Effector memory CD8-positive, alpha-beta T cell (primary cell): ENCODE data around the gene TCF15.
"Not testable (repeated sequence)": the region's sequence is repeated elsewhere in the genome, so short reads cannot be mapped to it uniquely, and the experiment has no call there.

Experiments used
- ATAC-seq: fragments of 150-1000 bp; cut with Tn5 transposase; replicated peaks from 2 replicates; pipeline ENCODE4 v1.10.0; 2021; ENCODE audit warnings: mild to moderate bottlenecking, moderate library complexity
- DNase-seq, 3 experiments: peaks; one replicate each; pipeline ENCODE4 v3.0.0; 2021
- H3K27ac Mint-ChIP-seq, 2 donors: one replicate each; pipeline ENCODE4 v1.8.0; 2022; ENCODE audit warnings: mild to moderate bottlenecking in 2 of 2, mixed read lengths in 2 of 2, moderate library complexity in 2 of 2
- H3K27me3 Mint-ChIP-seq, 2 donors: one replicate each; pipeline ENCODE4 v1.8.0; 2022; ENCODE audit warnings: mixed read lengths in 2 of 2
- H3K36me3 Mint-ChIP-seq: one replicate; pipeline ENCODE4 v1.8.0; 2022; ENCODE audit warnings: mild to moderate bottlenecking, moderate library complexity, mixed read lengths; ENCODE audit not compliant: insufficient read depth
- H3K4me1 Mint-ChIP-seq, 2 donors: one replicate each; pipeline ENCODE4 v1.8.0; 2022; ENCODE audit warnings: low read depth in 2 of 2, mixed read lengths in 2 of 2
- H3K4me3 Mint-ChIP-seq, 2 donors: one replicate each; pipeline ENCODE4 v1.8.0; 2022; ENCODE audit warnings: mild to moderate bottlenecking in 2 of 2, mixed read lengths in 2 of 2, moderate library complexity in 2 of 2
- H3K9me3 Mint-ChIP-seq, 2 donors: one replicate each; pipeline ENCODE4 v1.8.0; 2022; ENCODE audit warnings: mixed read lengths in 2 of 2

Gene TCF15

GRCh38 chr20:647479-648019, 37.4 kb upstream of the TCF15 start:
- peaks cover 8 to 15% of the 10 kb centered on the region in 2 donors for H3K27me3 Mint-ChIP-seq
- peaks cover 33 to 38% of the 10 kb centered on the region in 2 donors for H3K4me1 Mint-ChIP-seq
- ATAC-seq (no peak), DNase-seq (no peak)
- peaks cover 8% of the 10 kb centered on the region for H3K36me3 Mint-ChIP-seq
- H3K4me3 Mint-ChIP-seq: no peak overlapping the region
- no peak overlapping the region for H3K27ac Mint-ChIP-seq
- H3K9me3 Mint-ChIP-seq: no peaks in the 10 kb centered on the region

- no peak for ATAC-seq
- Mint-ChIP-seq H3K4me3 (no peak overlapping the region), H3K27me3 (peaks cover 8 to 15% of the 10 kb centered on the region in 2 donors), H3K9me3 (no peaks in the 10 kb centered on the region), H3K27ac (no peak overlapping the region), H3K36me3 (peaks cover 6% of the 10 kb centered on the region), H3K4me1 (peaks cover 27 to 31% of the 10 kb centered on the region in 2 donors)
- no peak for DNase-seq
Measured at GRCh38 chr20:646868-647233, 36.7 kb upstream of the TCF15 start.

- Mint-ChIP-seq H3K4me1 (peaks cover 25% of the 10 kb centered on the region in 2 donors), H3K9me3 (no peaks in the 10 kb centered on the region), H3K27me3 (peaks cover 10 to 15% of the 10 kb centered on the region in 2 donors), H3K27ac (no peak overlapping the region), H3K36me3 (peaks cover 3% of the 10 kb centered on the region), H3K4me3 (no peak overlapping the region)
- ATAC-seq (no peak), DNase-seq (no peak)
Measured at GRCh38 chr20:646107-646867, 36.2 kb upstream of the TCF15 start.

- no peak overlapping the region for H3K27ac Mint-ChIP-seq
- H3K9me3 Mint-ChIP-seq: no peaks in the 10 kb centered on the region
- peaks cover 17 to 22% of the 10 kb centered on the region in 2 donors for H3K4me1 Mint-ChIP-seq
- H3K36me3 Mint-ChIP-seq: peaks cover 3% of the 10 kb centered on the region
- ATAC-seq: peak; percentile 79
- peaks cover 12 to 15% of the 10 kb centered on the region in 2 donors for H3K27me3 Mint-ChIP-seq
- H3K4me3 Mint-ChIP-seq: no peak overlapping the region
- peak; percentile 57 to 66 (median 65) for DNase-seq
Measured at GRCh38 chr20:645318-646106, 35.4 kb upstream of the TCF15 start.

- peaks cover 12 to 15% of the 10 kb centered on the region in 2 donors for H3K27me3 Mint-ChIP-seq
- no peak for ATAC-seq
- no peak overlapping the region for H3K4me3 Mint-ChIP-seq
Measured at GRCh38 chr20:644692-645317, 34.7 kb upstream of the TCF15 start.

GRCh38 chr20:642398-643174, 32.5 kb upstream of the TCF15 start:
- H3K36me3 Mint-ChIP-seq: no peaks in the 10 kb centered on the region
- H3K27ac Mint-ChIP-seq: no peak overlapping the region
- H3K27me3 Mint-ChIP-seq: peaks cover 12 to 15% of the 10 kb centered on the region in 2 donors
- no peaks in the 10 kb centered on the region for H3K9me3 Mint-ChIP-seq
- no peak overlapping the region for H3K4me3 Mint-ChIP-seq
- peaks cover 7 to 16% of the 10 kb centered on the region in 2 donors for H3K4me1 Mint-ChIP-seq
- DNase-seq (no peak), ATAC-seq (no peak)

More at GRCh38 chr20:644692-645317, 34.7 kb upstream of the TCF15 start:
- Mint-ChIP-seq H3K36me3 (peaks cover 3% of the 10 kb centered on the region), H3K9me3 (no peaks in the 10 kb centered on the region), H3K4me1 (peaks cover 11 to 17% of the 10 kb centered on the region in 2 donors), H3K27ac (no peak overlapping the region)
- DNase-seq: no peak

GRCh38 chr20:642013-642397, 31.9 kb upstream of the TCF15 start:
- H3K36me3 Mint-ChIP-seq, ATAC-seq, H3K9me3 Mint-ChIP-seq, H3K4me3 Mint-ChIP-seq, H3K27ac Mint-ChIP-seq, DNase-seq: not testable (repeated sequence)
- Mint-ChIP-seq H3K4me1 (peaks cover 7 to 16% of the 10 kb centered on the region in 2 donors), H3K27me3 (peaks cover 12 to 15% of the 10 kb centered on the region in 2 donors)

GRCh38 chr20:641516-641875, 31.4 kb upstream of the TCF15 start:
- no peaks in the 10 kb centered on the region for H3K36me3 Mint-ChIP-seq
- no peaks in the 10 kb centered on the region for H3K9me3 Mint-ChIP-seq
- peaks cover 12 to 15% of the 10 kb centered on the region in 2 donors for H3K27me3 Mint-ChIP-seq
- DNase-seq (no peak), ATAC-seq (no peak)
- H3K27ac Mint-ChIP-seq: peak overlapping the region; percentile 38 to 53
- H3K4me3 Mint-ChIP-seq: peak overlapping the region in 1 of 2 donors; percentile 53
- peaks cover 7 to 16% of the 10 kb centered on the region in 2 donors for H3K4me1 Mint-ChIP-seq

- Mint-ChIP-seq H3K36me3 (no peaks in the 10 kb centered on the region), H3K27me3 (peaks cover 12 to 16% of the 10 kb centered on the region in 2 donors), H3K4me3 (peak overlapping the region in 1 of 2 donors; percentile 53), H3K27ac (peak overlapping the region; percentile 38 to 53), H3K9me3 (no peaks in the 10 kb centered on the region), H3K4me1 (peaks cover 5 to 14% of the 10 kb centered on the region in 2 donors)
- no peak for ATAC-seq
- DNase-seq: no peak
Measured at GRCh38 chr20:640674-641515, 30.8 kb upstream of the TCF15 start.

GRCh38 chr20:638579-638978, 28.5 kb upstream of the TCF15 start:
- ATAC-seq (no peak), DNase-seq (no peak)
- Mint-ChIP-seq H3K27me3 (peaks cover 18 to 34% of the 10 kb centered on the region in 2 donors), H3K9me3 (no peaks in the 10 kb centered on the region), H3K27ac (no peak overlapping the region), H3K4me3 (no peak overlapping the region), H3K36me3 (no peaks in the 10 kb centered on the region), H3K4me1 (peaks cover 0 to 8% of the 10 kb centered on the region in 2 donors)

GRCh38 chr20:637559-637958, 27.4 kb upstream of the TCF15 start:
- DNase-seq (no peak), ATAC-seq (no peak)
- no peaks in the 10 kb centered on the region for H3K36me3 Mint-ChIP-seq
- peaks cover 17 to 32% of the 10 kb centered on the region in 2 donors for H3K27me3 Mint-ChIP-seq
- H3K9me3 Mint-ChIP-seq: no peaks in the 10 kb centered on the region
- H3K4me1 Mint-ChIP-seq: peaks cover 0 to 4% of the 10 kb centered on the region in 2 donors
- no peak overlapping the region for H3K27ac Mint-ChIP-seq
- H3K4me3 Mint-ChIP-seq: no peak overlapping the region

GRCh38 chr20:635893-636338, 25.8 kb upstream of the TCF15 start:
- no peak for ATAC-seq
- Mint-ChIP-seq H3K36me3 (no peaks in the 10 kb centered on the region), H3K4me1 (no peaks in the 10 kb centered on the region), H3K27ac (no peak overlapping the region), H3K9me3 (no peaks in the 10 kb centered on the region), H3K27me3 (peaks cover 15 to 46% of the 10 kb centered on the region in 2 donors), H3K4me3 (no peak overlapping the region)
- DNase-seq: no peak
